GM12892 (cell line): ENCODE measurements around the gene HSH2D.
A peak's percentile ranks its signal among the peaks of the same experiment; 100 is the strongest.

Experiments
- POLR2A ChIP-seq: IDR thresholded peaks from 2 replicates; pipeline ENCODE4 v1.6.1; 2011; ENCODE audit warnings: low read depth, low read length, control low read depth
- TAF1 ChIP-seq: IDR thresholded peaks from 2 replicates; pipeline ENCODE4 v1.6.1; 2011; ENCODE audit warnings: low read depth, mild to moderate bottlenecking, control low read depth, low read length, borderline replicate concordance

DNA sequence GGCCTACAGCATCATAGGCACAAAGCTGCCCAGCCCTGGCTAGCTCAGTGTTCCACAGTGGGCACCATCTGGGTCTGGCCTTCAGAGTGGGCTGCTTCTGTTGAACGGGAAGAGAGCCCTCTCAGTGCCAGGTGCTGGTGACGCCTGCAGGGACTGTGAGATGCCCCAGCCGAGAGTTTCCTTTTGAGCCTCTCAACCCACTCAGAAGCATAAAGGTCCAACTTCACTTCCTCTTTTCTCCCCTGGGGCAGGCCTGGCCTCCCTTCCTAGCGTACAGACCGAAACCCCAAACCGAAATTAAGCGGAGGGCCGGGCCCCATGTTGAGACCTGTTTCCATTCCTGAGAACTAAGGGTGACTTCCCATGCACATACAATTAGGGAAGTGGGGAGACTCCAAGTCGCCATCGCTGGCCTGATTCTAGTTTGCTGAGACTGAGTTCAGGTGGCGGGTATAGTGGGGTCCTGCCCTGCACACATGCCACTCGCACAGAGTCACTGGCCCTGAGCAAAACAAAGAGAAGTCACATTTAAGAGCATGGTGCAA, 24.9 kb upstream of the HSH2D start:
- peak; percentile 67 for TF ChIP-seq POLR2A
- 0 out of 2 replicates have a peak, but pooled peaks have one; percentile 32 for TF ChIP-seq TAF1
